Measurements from ENCODE around the gene ABCC8. TPM values are rescaled to one million over a fixed set of nuclear protein-coding genes. Genes with fewer than 3 reads are reported as not detected.

Gene ABCC8
- total RNA-seq, 1 experiment from 2014 or later, result 2.4 TPM

DNA sequence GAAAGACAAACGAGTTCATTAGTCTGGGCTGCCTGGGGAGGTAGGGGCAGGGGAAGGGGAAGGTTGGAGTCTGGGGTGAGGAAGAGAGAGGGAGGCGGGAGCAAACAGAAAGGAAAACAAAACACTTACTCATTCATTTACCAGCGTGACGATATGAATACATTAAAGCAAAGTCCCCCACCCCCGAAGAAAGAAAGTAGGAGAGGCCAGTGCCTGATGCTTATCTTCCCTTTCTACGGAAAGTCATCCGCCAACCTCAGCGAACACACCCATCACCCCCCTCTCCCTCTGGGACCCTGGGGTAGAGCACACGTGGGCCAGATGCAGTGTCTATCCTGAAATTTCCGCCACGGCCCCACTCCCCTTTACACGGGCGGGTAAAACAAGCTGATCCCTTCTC is 13.7 kb downstream of the ABCC8 start:
- TF ChIP-seq CTCF (conservative IDR thresholded peaks at IDR 0.05), result no peak
- Histone ChIP-seq H3K27me3 (ENCODE audit: insufficient read depth, low read length) (no peaks in the 10 kb centered on the region), H2BK120ac (ENCODE audit: low read depth, low read length, poor library complexity, severe bottlenecking) (no peak overlapping the region), H3K14ac (ENCODE audit: insufficient read depth, low read length) (no peak overlapping the region), H4K8ac (replicated peaks; ENCODE audit: insufficient read length, low read depth, low read length) (no peak overlapping the region), H3K23me2 (ENCODE audit: insufficient read length, low read depth, low read length, poor library complexity, severe bottlenecking) (no peaks in the 10 kb centered on the region), H3K79me1 (ENCODE audit: insufficient read depth, low read depth, low read length, poor library complexity, severe bottlenecking) (no peaks in the 10 kb centered on the region), H2BK15ac (ENCODE audit: low read depth, low read length) (no peak overlapping the region), H3K4me2 (ENCODE audit: insufficient read depth, insufficient read length, low read length) (no peak overlapping the region), H2AFZ (ENCODE audit: low read length) (no peak overlapping the region), H4K91ac (ENCODE audit: insufficient read length, low read depth, low read length) (no peak overlapping the region), H2BK12ac (ENCODE audit: insufficient read length, low read depth, low read length) (no peak overlapping the region), H4K5ac (ENCODE audit: insufficient read length, low read depth, low read length) (no peak overlapping the region), H3K79me2 (ENCODE audit: insufficient read depth, low read length) (no peaks in the 10 kb centered on the region), H3K4me1 (ENCODE audit: insufficient read depth, low read length) (0 out of 2 replicates have a peak, but pooled peaks cover 3% of the 10 kb centered on the region), H3K18ac (ENCODE audit: insufficient read length, low read depth, low read length) (no peak overlapping the region), H2BK5ac (ENCODE audit: insufficient read length, low read length) (no peak overlapping the region), H3K27ac (ENCODE audit: insufficient read length, low read depth, low read length) (no peak overlapping the region), H3K9me3 (ENCODE audit: control insufficient read depth, low read depth, low read length) (no peaks in the 10 kb centered on the region), H3T11ph (ENCODE audit: low read length) (no peak overlapping the region), H3K56ac (ENCODE audit: insufficient read length, low read depth, low read length) (no peak overlapping the region), H2BK20ac (ENCODE audit: low read depth, low read length, poor library complexity, severe bottlenecking) (no peak overlapping the region), H3K9ac (ENCODE audit: extremely low read depth, insufficient read length, low read length) (no peak overlapping the region), H3K23ac (ENCODE audit: insufficient read length, low read depth, low read length) (no peak overlapping the region), H2AK5ac (ENCODE audit: insufficient read length, low read length) (no peak overlapping the region), H3K4ac (ENCODE audit: low read depth, low read length) (no peak overlapping the region), H4K20me1 (ENCODE audit: control insufficient read depth, insufficient read depth, insufficient read length) (no peaks in the 10 kb centered on the region)
- DNase-seq, result no peak
- Mint-ChIP-seq H3K27ac (no peak overlapping the region), H3K4me1 (peaks cover 8 to 9% of the 10 kb centered on the region in 2 experiments), H3K4me3 (no peak overlapping the region), H3K9me3 (no peaks in the 10 kb centered on the region), H3K36me3 (ENCODE audit: insufficient read depth in 1 of 3, low read depth in 3 of 3) (peaks cover 0 to 1% (median 0%) of the 10 kb centered on the region in 3 experiments; a peak in 1 of 7 replicates), H3K27me3 (ENCODE audit: low read depth) (no peaks in the 10 kb centered on the region; the same call in 1 of the 2 replicates)
- no CpG with 5 or more reads among the region's 13 CpGs for WGBS (ENCODE audit: extremely low coverage, insufficient read length, low lambda C conversion rate)

Measured in H9 (cell line).